Measurements from ENCODE around the gene TAS2R3.

The TAS2R3 gene

DNA sequence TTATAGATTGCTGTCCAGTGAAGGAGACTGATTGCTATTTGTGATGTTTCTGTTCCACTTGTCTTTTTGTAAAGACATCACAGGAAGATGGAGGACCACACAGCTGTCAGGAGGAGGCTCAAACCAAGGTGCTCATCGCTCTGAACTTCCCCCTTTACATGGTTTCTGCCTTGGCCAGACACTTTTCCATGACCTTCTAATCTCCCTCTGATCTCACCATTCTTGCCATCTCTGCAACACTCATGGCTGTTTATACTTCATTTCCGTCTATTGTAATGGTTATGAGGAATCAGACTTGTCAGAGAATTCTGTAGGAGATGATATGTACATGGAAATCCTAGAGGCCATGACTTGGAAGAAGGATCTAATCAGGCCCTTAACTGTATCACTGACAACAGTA lies 24.4 kb downstream of the TAS2R3 start:
- no peak for DNase-seq

DNA sequence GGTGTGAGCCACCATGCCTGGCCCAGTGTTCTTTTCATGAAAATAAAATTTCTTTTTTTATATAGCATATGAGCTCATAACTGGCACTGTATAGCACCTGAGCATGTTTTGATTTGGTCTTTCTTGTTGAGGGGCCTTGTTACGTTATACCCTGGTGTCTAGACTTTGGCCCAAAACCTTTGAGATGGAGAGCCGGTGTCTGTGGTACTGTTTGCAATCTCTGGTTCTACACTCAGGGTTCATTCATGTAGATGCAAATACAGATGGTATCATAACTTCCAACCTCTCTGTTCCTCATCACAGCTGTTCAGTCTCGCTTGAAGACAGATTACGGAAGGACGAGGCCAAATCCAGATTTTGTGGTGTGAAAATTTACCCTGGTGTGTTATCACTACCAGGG lies 26.0 kb downstream of the TAS2R3 start, which contains the start of gene TAS2R5:
TSS of gene TAS2R5 (plus strand) at position 301 of the 400 bp plus-strand sequence. CDS start 145 bp downstream, outside the sequence.
- DNase-seq: no peak

DNA sequence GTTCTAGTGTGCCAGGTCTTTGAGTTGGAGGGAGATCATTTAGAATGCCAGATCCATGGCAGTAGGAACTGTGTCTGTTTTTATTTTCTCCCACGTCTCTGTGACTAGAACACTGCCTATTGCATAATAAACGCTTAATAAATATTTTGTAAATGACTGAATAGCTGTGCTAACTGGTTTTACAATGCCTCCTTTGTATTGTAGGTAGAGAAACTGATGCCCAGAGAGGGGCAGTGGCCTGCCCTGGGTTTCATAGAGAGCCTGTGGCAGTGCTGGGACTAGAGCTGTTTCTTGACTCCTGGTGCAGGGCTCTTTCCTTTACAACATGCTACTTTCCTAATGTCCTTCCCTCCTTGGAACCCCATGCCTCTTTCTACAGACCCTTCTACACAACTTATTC lies 28.6 kb downstream of the TAS2R3 start:
- no peak for DNase-seq

All from GF-D8 (cell line).